ENCODE results near the gene BTG2.
A peak's percentile ranks its signal among the peaks of the same experiment; 100 is the strongest.
"Not testable (repeated sequence)": the region's sequence is repeated elsewhere in the genome, so short reads cannot be mapped to it uniquely, and the experiment has no call there.

BTG2 gene

GRCh38 chr1:203304919-203305808, at the start of gene BTG2:
Gene BTG2, plus strand, starts transcription at chr1:203305519. Its CDS starts 88 bp downstream, at chr1:203305607.
- peak; percentile 97 for DNase-seq

- not testable (repeated sequence) for DNase-seq
Measured at GRCh38 chr1:203256636-203257035, 48.7 kb upstream of the BTG2 start.

GRCh38 chr1:203263496-203263895, 41.8 kb upstream of the BTG2 start:
- no peak for DNase-seq

GRCh38 chr1:203264052-203264501, 41.2 kb upstream of the BTG2 start:
- no peak for DNase-seq

GRCh38 chr1:203265541-203265940, 39.8 kb upstream of the BTG2 start:
- DNase-seq, result no peak

- not testable (repeated sequence) for DNase-seq
Measured at GRCh38 chr1:203266140-203266539, 39.2 kb upstream of the BTG2 start.

GRCh38 chr1:203267347-203267846, 37.9 kb upstream of the BTG2 start:
- DNase-seq, result peak; percentile 95

GRCh38 chr1:203267912-203268311, 37.4 kb upstream of the BTG2 start:
- no peak for DNase-seq

- DNase-seq, result peak; percentile 92
Measured at GRCh38 chr1:203268901-203269653, 36.2 kb upstream of the BTG2 start.

- DNase-seq, result no peak
Measured at GRCh38 chr1:203269654-203270020, 35.7 kb upstream of the BTG2 start.

GRCh38 chr1:203270448-203270847, 34.9 kb upstream of the BTG2 start:
- no peak for DNase-seq

- peak; percentile 71 for DNase-seq
Measured at GRCh38 chr1:203271018-203271743, 34.1 kb upstream of the BTG2 start.

GRCh38 chr1:203271962-203272632, 33.2 kb upstream of the BTG2 start:
- DNase-seq, result peak; percentile 91

- no peak for DNase-seq
Measured at GRCh38 chr1:203272633-203273205, 32.6 kb upstream of the BTG2 start.

- peak; percentile 97 for DNase-seq
Measured at GRCh38 chr1:203273206-203273868, 32.0 kb upstream of the BTG2 start.

GRCh38 chr1:203273869-203274602, 31.3 kb upstream of the BTG2 start:
- DNase-seq, result peak; percentile 49

GRCh38 chr1:203274603-203275381, 30.5 kb upstream of the BTG2 start:
- peak; percentile 48 for DNase-seq

- no peak for DNase-seq
Measured at GRCh38 chr1:203275656-203276272, 29.6 kb upstream of the BTG2 start.

GRCh38 chr1:203276408-203276807, 28.9 kb upstream of the BTG2 start:
- no peak for DNase-seq

All from NCI-H69 (cell line).